Keratinocyte (primary cell): Measurements from ENCODE around the gene CCSER1. TPM values are rescaled to one million over a fixed set of nuclear protein-coding genes. Genes with fewer than 3 reads are reported as not detected.
"Not testable (repeated sequence)": the region's sequence is repeated elsewhere in the genome, so short reads cannot be mapped to it uniquely, and the experiment has no call there.

Experiments
- DNase-seq: peaks from one replicate; pipeline ENCODE4 v3.0.0-alpha.2; 2011; ENCODE audit warnings: low read depth, missing footprints, low spot score
- FAIRE-seq: peaks from 2 replicates; lab custom pipeline; 2011; peaks lifted over from hg19 to GRCh38; lab: Jason Lieb, UNC
- H2AFZ ChIP-seq: 2 replicates; pipeline ENCODE4 v1.6.0; 2012; ENCODE audit warnings: low read length, control low read depth, inconsistent platforms; ENCODE audit not compliant: control insufficient read depth
- H3K27ac ChIP-seq: 2 replicates; pipeline ENCODE4 v1.5.1; 2011; ENCODE audit warnings: low read length; ENCODE audit not compliant: control insufficient read depth, insufficient read depth
- H3K27me3 ChIP-seq: 3 replicates; pipeline ENCODE4 v1.6.0; 2011; ENCODE audit warnings: low read length; ENCODE audit not compliant: control insufficient read depth, insufficient read depth; ENCODE audit errors: extremely low read depth
- H3K36me3 ChIP-seq, 2 experiments: 2 replicates in 1 of 2; 3 replicates in 1 of 2; pipeline ENCODE4 v1.5.1; 2011; ENCODE audit warnings: low read length in 2 of 2, mild to moderate bottlenecking in 1 of 2; ENCODE audit not compliant: control insufficient read depth in 2 of 2, insufficient read depth in 2 of 2; ENCODE audit errors: extremely low read depth in 1 of 2
- H3K4me1 ChIP-seq: 3 replicates; pipeline ENCODE4 v1.5.1; 2011; ENCODE audit warnings: low read length; ENCODE audit not compliant: control insufficient read depth, insufficient read depth; ENCODE audit errors: extremely low read depth
- H3K4me2 ChIP-seq: 3 replicates; pipeline ENCODE4 v1.6.0; 2011; ENCODE audit warnings: low read depth, low read length; ENCODE audit not compliant: control insufficient read depth, insufficient read depth; ENCODE audit errors: extremely low read depth
- H3K4me3 ChIP-seq, 3 experiments: fragments of 200-600 bp in 1 of 3; sonication (generic) in 1 of 3; 2 replicates in 2 of 3; 3 replicates in 1 of 3; pipeline ENCODE4 v1.5.1; 2011 to 2016; ENCODE audit warnings: low read length in 3 of 3, mild to moderate bottlenecking in 3 of 3, control low read depth in 2 of 3, inconsistent platforms in 1 of 3, low read depth in 1 of 3, mixed read lengths in 1 of 3, mixed run types in 1 of 3, moderate library complexity in 1 of 3; ENCODE audit not compliant: control insufficient read depth in 2 of 3, insufficient read depth in 2 of 3; ENCODE audit errors: extremely low read depth in 1 of 3
- H3K79me2 ChIP-seq: 2 replicates; pipeline ENCODE4 v1.6.0; 2012; ENCODE audit warnings: low read length; ENCODE audit not compliant: control insufficient read depth, insufficient read depth
- H3K9ac ChIP-seq: 3 replicates; pipeline ENCODE4 v1.6.0; 2011; ENCODE audit warnings: low read length; ENCODE audit not compliant: control insufficient read depth, insufficient read depth; ENCODE audit errors: extremely low read depth
- H3K9me1 ChIP-seq: 3 replicates; pipeline ENCODE4 v1.6.0; 2011; ENCODE audit warnings: low read length; ENCODE audit not compliant: control insufficient read depth, insufficient read depth; ENCODE audit errors: extremely low read depth
- H3K9me3 ChIP-seq: 2 replicates; pipeline ENCODE4 v1.5.1; 2012; ENCODE audit warnings: low read depth, low read length; ENCODE audit not compliant: control insufficient read depth
- H4K20me1 ChIP-seq: 3 replicates; pipeline ENCODE4 v1.6.0; 2011; ENCODE audit warnings: low read length; ENCODE audit not compliant: control insufficient read depth, insufficient read depth; ENCODE audit errors: extremely low read depth
- EZH2 ChIP-seq: IDR thresholded peaks from one replicate; pipeline ENCODE4 v1.6.1; 2012; ENCODE audit warnings: inconsistent platforms, mild to moderate bottlenecking, low read length, moderate library complexity
- dilution Hi-C: fragments of 300-500 bp; cut with MboI; formaldehyde crosslinking; loops from one replicate; pipeline ENCODE4 v1.7.0; 2020; ENCODE audit warnings: low sequenced_read_pairs; ENCODE audit not compliant: extremely low pct_ligation_motif_present
- polyA plus RNA-seq, 5 experiments: library from polyadenylated mRNA; depleted of rRNA in 3 of 5; stranded (reverse) in 3 of 5; stranded (forward) in 1 of 5; unstranded in 1 of 5; fragments of >200 nt; gene quantifications; 1 replicate in 1 of 5; 2 replicates in 3 of 5; 3 replicates in 1 of 5; pipeline versions ENCODE4 v1.2.1 to v1.2.3, GENCODE V29; 2011 to 2012; ENCODE audit warnings: missing spikeins in 2 of 5, low read depth in 1 of 5, low replicate concordance in 1 of 5
- TF ChIP-seq, protein P1 (sequence below), 3 experiments: IDR thresholded peaks in 1 of 3; conservative IDR thresholded peaks in 1 of 3; optimal IDR thresholded peaks in 1 of 3; 2 replicates in 2 of 3; 3 replicates in 1 of 3; pipeline versions ENCODE3 to v1.5.1; 2011; ENCODE audit warnings: low read length in 3 of 3, mild to moderate bottlenecking in 3 of 3, moderate library complexity in 2 of 3, control low read depth in 1 of 3, inconsistent platforms in 1 of 3; ENCODE audit not compliant: insufficient read depth in 2 of 3; ENCODE audit errors: extremely low read depth in 1 of 3

Gene CCSER1
- polyA plus RNA-seq, 1 donor (not counting 4 experiments of a cell fraction or from before 2014, with no cell fraction given) = 1.2 TPM

DNA sequence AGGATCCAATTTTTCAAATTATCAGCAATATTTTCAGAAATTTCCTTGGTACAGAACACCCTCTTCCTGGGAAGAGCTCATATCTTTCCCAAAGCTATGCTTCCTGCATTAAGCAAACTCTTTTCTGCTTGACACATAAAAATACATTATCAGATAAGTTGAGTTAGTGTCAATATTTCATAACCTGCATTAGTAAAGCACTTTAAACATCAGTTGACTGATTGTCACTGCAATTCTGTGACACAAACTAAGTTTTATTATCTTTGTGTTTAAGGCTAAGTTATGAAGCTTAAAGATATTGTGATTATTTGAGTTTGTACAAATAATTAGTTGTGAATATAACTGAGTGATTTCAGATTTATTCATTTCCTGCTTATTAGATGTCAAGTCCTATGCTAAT, 1131.1 kb downstream of the CCSER1 start:
- Histone ChIP-seq H3K9ac (no peak overlapping the region), H4K20me1 (no peaks in the 10 kb centered on the region), H3K36me3 (no peaks in the 10 kb centered on the region), H3K27ac (no peak overlapping the region), H3K4me2 (no peak overlapping the region), H3K79me2 (no peaks in the 10 kb centered on the region), H3K4me1 (no peaks in the 10 kb centered on the region), H2AFZ (no peak overlapping the region), H3K9me3 (no peaks in the 10 kb centered on the region), H3K27me3 (no peaks in the 10 kb centered on the region), H3K9me1 (no peaks in the 10 kb centered on the region), H3K4me3 (no peak overlapping the region)
- DNase-seq (no peak), FAIRE-seq (no peak)
- dilution Hi-C loops = no loop called here
- TF ChIP-seq EZH2 = no peak
- TF ChIP-seq, protein P1, sequence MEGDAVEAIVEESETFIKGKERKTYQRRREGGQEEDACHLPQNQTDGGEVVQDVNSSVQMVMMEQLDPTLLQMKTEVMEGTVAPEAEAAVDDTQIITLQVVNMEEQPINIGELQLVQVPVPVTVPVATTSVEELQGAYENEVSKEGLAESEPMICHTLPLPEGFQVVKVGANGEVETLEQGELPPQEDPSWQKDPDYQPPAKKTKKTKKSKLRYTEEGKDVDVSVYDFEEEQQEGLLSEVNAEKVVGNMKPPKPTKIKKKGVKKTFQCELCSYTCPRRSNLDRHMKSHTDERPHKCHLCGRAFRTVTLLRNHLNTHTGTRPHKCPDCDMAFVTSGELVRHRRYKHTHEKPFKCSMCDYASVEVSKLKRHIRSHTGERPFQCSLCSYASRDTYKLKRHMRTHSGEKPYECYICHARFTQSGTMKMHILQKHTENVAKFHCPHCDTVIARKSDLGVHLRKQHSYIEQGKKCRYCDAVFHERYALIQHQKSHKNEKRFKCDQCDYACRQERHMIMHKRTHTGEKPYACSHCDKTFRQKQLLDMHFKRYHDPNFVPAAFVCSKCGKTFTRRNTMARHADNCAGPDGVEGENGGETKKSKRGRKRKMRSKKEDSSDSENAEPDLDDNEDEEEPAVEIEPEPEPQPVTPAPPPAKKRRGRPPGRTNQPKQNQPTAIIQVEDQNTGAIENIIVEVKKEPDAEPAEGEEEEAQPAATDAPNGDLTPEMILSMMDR (optimal IDR thresholded peaks at IDR 0.05 in 1 of 3, IDR thresholded peaks at IDR 0.05 in 1 of 3, conservative IDR thresholded peaks at IDR 0.05 in 1 of 3; ENCODE audit: extremely low read depth in 1 of 3, insufficient read depth in 2 of 3, low read length in 3 of 3) = no peak

DNA sequence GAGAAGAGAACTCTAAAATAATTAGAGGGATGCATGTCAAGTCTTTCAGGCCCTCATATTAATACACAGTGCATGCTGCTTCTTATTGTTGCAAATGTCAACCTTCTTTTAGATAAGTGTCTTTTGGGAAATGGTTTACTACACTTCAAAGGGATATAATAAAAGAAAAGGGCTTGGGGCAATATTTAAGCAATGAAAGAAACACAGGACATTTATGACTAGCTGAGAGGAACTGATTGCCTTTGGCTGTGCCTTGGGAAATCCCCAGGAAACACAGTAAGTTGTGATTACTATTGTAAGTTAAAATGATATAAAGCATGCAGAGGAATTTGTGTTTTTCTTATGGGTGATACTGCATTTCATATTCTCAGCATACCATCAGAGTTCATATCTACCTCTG, 1140.3 kb downstream of the CCSER1 start:
- no peak for TF ChIP-seq EZH2
- TF ChIP-seq, protein P1 (optimal IDR thresholded peaks at IDR 0.05 in 1 of 3, IDR thresholded peaks at IDR 0.05 in 1 of 3, conservative IDR thresholded peaks at IDR 0.05 in 1 of 3; ENCODE audit: extremely low read depth in 1 of 3, insufficient read depth in 2 of 3, low read length in 3 of 3) = no peak
- H2AFZ ChIP-seq = no peak overlapping the region
- DNase-seq (no peak), FAIRE-seq (no peak)
- no peaks in the 10 kb centered on the region for H3K4me1 ChIP-seq
- no peaks in the 10 kb centered on the region for H4K20me1 ChIP-seq
- H3K27ac ChIP-seq = no peak overlapping the region
- no peaks in the 10 kb centered on the region for H3K79me2 ChIP-seq
- no peaks in the 10 kb centered on the region for H3K36me3 ChIP-seq
- dilution Hi-C loops = no loop called here
- no peaks in the 10 kb centered on the region for H3K27me3 ChIP-seq
- no peaks in the 10 kb centered on the region for H3K9me1 ChIP-seq
- H3K9me3 ChIP-seq = no peaks in the 10 kb centered on the region
- no peak overlapping the region for H3K4me2 ChIP-seq
- H3K4me3 ChIP-seq = no peak overlapping the region
- H3K9ac ChIP-seq = no peak overlapping the region

GRCh38 chr4:91268481-91268880, 1141.3 kb downstream of the CCSER1 start:
- H3K36me3 ChIP-seq, H3K27ac ChIP-seq, H3K79me2 ChIP-seq, H3K9me3 ChIP-seq, H2AFZ ChIP-seq, DNase-seq, H3K9me1 ChIP-seq, H3K9ac ChIP-seq, H3K4me1 ChIP-seq, H3K27me3 ChIP-seq, H4K20me1 ChIP-seq, H3K4me3 ChIP-seq, FAIRE-seq, H3K4me2 ChIP-seq, dilution Hi-C loops: not testable (repeated sequence)
